ENCODE results near the gene CD34. TPM values are rescaled to one million over a fixed set of nuclear protein-coding genes. Genes with fewer than 3 reads are reported as not detected.
A peak's percentile ranks its signal among the peaks of the same experiment; 100 is the strongest.

The CD34 gene
- total RNA-seq, 2 donors from 2014 or later, result 0.20 TPM; not detected in 1

DNA sequence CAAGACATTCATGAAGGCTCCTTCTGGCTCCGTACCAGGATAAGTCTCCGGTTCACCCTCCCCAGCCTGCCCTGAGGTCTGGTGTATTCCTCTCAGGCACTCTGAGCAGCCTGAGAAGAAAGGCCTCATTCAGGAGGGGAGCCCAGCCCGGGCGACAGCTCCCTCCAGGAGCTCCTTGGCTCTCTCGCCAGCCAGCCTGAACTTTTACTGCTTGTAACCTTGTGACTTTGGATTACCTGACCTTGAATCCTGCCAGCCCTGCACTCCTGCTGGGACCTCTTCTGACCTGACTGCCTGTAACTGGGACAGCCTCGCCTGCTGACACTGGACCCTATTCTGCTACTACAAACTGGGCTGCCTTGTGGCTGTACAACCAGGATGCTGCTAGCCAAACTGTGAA is 65.8 kb downstream of the CD34 start:
- Mint-ChIP-seq H3K27ac (peak overlapping the region; percentile 78), H3K36me3 (ENCODE audit: low read depth) (peaks cover 9% of the 10 kb centered on the region), H3K4me3 (no peak overlapping the region), H3K27me3 (no peaks in the 10 kb centered on the region), H3K4me1 (peaks cover 49% of the 10 kb centered on the region)
- DNase-seq (no peak), ATAC-seq (no peak)
- H3K9me3 ChIP-seq (ENCODE audit: control insufficient read depth, low read length, poor library complexity, severe bottlenecking), result no peaks in the 10 kb centered on the region

GRCh38 chr1:207844371-207844770 is 66.6 kb downstream of the CD34 start:
- peaks cover 50% of the 10 kb centered on the region for H3K4me1 Mint-ChIP-seq
- peak overlapping the region; percentile 78 for H3K27ac Mint-ChIP-seq
- H3K9me3 ChIP-seq (ENCODE audit: control insufficient read depth, low read length, poor library complexity, severe bottlenecking), result no peaks in the 10 kb centered on the region

DNA sequence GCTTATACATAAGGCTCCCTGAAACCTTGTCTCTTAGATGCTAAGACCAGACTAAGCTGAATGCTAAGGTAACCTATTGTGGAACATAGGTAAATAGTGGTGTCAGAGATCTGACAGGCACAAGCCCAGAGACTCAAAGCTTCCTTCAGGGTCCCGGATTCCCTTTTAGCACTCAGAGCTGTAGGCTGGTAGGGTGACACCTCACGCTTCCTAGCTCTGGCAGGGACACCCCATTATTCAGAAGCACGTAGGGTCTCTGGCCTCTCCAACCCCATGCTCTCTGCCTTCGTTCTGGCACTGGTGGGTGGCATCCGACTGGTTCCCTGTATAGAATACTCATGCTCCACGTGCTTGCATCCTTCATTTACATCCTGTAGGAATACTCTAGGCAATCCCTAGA is 68.4 kb downstream of the CD34 start:
- Mint-ChIP-seq H3K27me3 (no peaks in the 10 kb centered on the region), H3K27ac (peak overlapping the region; percentile 69), H3K4me1 (peaks cover 50% of the 10 kb centered on the region), H3K4me3 (peak overlapping the region; percentile 28), H3K36me3 (ENCODE audit: low read depth) (peaks cover 11% of the 10 kb centered on the region)
- DNase-seq, result no peak
- no peak for ATAC-seq
- no peaks in the 10 kb centered on the region for H3K9me3 ChIP-seq (ENCODE audit: control insufficient read depth, low read length, poor library complexity, severe bottlenecking)

More at GRCh38 chr1:207844371-207844770, 66.6 kb downstream of the CD34 start:
- ATAC-seq, result no peak
- H3K4me3 Mint-ChIP-seq, result no peak overlapping the region
- peaks cover 9% of the 10 kb centered on the region for H3K36me3 Mint-ChIP-seq (ENCODE audit: low read depth)
- no peak for DNase-seq
- no peaks in the 10 kb centered on the region for H3K27me3 Mint-ChIP-seq

GRCh38 chr1:207841901-207842300 is 69.0 kb downstream of the CD34 start:
- DNase-seq, result no peak
- no peak for ATAC-seq
- H3K4me1 Mint-ChIP-seq, result peaks cover 54% of the 10 kb centered on the region

DNA sequence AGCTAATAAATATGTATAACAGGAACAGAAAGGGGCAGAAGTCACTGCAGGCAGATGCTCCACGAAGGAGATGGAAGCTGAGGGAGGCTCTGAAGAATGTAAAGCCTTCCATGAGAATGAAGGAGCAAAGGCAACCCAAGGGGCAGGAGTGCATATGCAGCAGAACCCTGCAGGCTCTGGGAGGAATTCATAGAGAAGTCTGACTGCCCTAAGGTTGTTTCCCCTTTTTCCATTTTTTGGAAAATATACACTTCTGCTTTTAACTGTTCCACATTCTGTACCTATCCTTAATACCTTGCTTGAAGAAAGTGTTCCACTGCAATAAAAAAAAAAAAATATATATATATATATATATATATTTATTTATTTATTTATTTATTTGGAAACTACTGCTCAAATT is 69.6 kb downstream of the CD34 start:
- Mint-ChIP-seq H3K27ac (no peak overlapping the region), H3K36me3 (ENCODE audit: low read depth) (peaks cover 11% of the 10 kb centered on the region), H3K4me3 (no peak overlapping the region), H3K4me1 (peaks cover 60% of the 10 kb centered on the region), H3K27me3 (no peaks in the 10 kb centered on the region)
- ATAC-seq (no peak), DNase-seq (no peak)
- H3K9me3 ChIP-seq (ENCODE audit: control insufficient read depth, low read length, poor library complexity, severe bottlenecking), result no peaks in the 10 kb centered on the region

More at GRCh38 chr1:207841901-207842300, 69.0 kb downstream of the CD34 start:
- no peak overlapping the region for H3K4me3 Mint-ChIP-seq
- H3K27me3 Mint-ChIP-seq, result no peaks in the 10 kb centered on the region
- H3K9me3 ChIP-seq (ENCODE audit: control insufficient read depth, low read length, poor library complexity, severe bottlenecking), result no peaks in the 10 kb centered on the region
- peak overlapping the region; percentile 16 for H3K27ac Mint-ChIP-seq
- H3K36me3 Mint-ChIP-seq (ENCODE audit: low read depth), result peaks cover 11% of the 10 kb centered on the region

DNA sequence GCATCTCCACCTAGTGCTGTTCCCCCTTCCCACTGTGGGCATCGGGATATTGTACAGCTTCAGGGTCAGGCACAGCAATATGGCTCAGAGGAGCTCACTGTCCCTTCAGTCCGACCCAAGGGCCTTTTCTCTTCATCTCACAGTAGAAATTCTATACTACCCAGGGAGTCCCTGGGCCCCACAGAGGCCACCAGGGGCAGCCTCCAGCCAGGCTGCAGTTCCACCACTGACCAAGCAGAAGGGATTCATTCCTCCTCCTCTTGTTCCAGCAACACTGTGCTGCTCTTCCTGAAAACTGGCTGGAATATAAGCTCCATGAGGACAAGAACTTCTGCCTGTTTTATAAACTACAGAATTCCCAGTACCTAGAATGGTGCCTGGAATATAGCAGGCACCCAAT is 70.5 kb downstream of the CD34 start:
- Mint-ChIP-seq H3K4me3 (no peak overlapping the region), H3K4me1 (peaks cover 60% of the 10 kb centered on the region), H3K36me3 (ENCODE audit: low read depth) (peaks cover 10% of the 10 kb centered on the region), H3K27ac (peak overlapping the region; percentile 24), H3K27me3 (no peaks in the 10 kb centered on the region)
- ATAC-seq (no peak), DNase-seq (no peak)
- H3K9me3 ChIP-seq (ENCODE audit: control insufficient read depth, low read length, poor library complexity, severe bottlenecking), result no peaks in the 10 kb centered on the region

- Mint-ChIP-seq H3K4me1 (peaks cover 61% of the 10 kb centered on the region), H3K36me3 (ENCODE audit: low read depth) (peaks cover 7% of the 10 kb centered on the region), H3K4me3 (no peak overlapping the region), H3K27ac (peak overlapping the region; percentile 88), H3K27me3 (no peaks in the 10 kb centered on the region)
- DNase-seq (no peak), ATAC-seq (no peak)
- no peaks in the 10 kb centered on the region for H3K9me3 ChIP-seq (ENCODE audit: control insufficient read depth, low read length, poor library complexity, severe bottlenecking)
Observed at GRCh38 chr1:207839083-207839413, 71.9 kb downstream of the CD34 start.

DNA sequence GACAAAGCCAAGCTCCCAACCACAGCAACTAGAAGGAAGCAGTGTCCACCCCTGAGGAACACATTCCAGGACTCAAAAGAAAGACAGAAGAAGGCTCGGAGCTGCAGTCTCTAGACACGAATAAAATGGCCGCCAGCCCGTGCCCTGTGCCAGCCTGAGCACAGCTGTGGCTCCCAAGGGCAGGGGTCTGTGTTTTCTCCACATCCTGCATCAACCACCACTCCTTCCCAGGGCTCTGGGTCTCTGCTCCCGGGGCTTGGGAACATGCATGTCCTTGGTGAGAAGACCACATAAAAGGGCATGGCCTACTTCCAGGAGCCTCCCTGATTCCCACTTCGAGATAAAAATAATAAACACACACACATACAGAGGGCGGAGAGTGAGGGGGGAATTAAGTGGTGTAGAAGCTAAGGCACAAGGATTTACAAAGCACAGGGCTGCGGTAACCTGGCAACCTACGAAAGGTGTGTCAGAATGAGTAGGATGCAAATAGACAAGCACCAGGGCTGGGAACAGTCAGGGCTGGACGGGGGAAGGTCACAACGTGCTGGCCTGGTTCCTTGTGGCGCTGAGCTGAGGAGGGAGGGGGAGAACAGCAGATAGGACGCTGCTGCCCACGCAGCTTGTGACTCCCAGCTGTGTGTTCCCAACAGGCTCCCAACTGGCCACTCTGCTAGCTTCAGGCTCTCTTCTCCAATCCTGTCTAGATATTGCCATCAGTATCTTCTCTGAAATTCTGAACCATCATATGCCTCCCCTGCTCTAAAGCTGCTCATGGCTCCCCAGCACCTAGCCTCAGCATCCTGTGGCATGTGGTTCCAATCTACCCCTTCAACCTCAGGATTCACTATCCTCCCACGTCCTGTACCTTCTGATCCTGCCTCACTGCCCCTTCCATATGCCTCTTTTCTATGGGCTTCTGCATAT is 72.5 kb downstream of the CD34 start:
- no peaks in the 10 kb centered on the region for H3K9me3 ChIP-seq (ENCODE audit: control insufficient read depth, low read length, poor library complexity, severe bottlenecking)
- no peak overlapping the region for H3K4me3 Mint-ChIP-seq
- H3K4me1 Mint-ChIP-seq, result peaks cover 60% of the 10 kb centered on the region
- no peaks in the 10 kb centered on the region for H3K27me3 Mint-ChIP-seq
- DNase-seq, result no peak
- peak overlapping the region; percentile 88 for H3K27ac Mint-ChIP-seq
- peaks cover 2% of the 10 kb centered on the region for H3K36me3 Mint-ChIP-seq (ENCODE audit: low read depth)
- ATAC-seq, result no peak

DNA sequence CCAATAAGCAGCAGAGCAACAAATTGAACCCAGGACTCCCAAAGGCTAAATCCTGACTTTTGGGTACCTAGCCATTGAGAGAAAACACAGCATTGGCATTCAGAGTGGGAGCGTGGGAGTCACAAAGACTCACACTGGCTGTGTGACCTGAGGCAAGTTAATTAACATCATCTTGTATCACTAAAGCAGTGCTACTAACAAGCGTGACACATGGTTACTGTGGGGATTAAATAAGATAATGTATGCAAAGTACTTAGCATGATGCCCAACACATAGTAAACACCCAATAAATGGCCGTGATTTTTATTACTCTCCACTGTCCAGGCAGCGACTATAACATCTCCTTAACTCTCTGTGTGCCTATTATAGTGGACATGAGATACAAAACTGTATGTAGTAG is 73.3 kb downstream of the CD34 start:
- peaks cover 2% of the 10 kb centered on the region for H3K36me3 Mint-ChIP-seq (ENCODE audit: low read depth)
- ATAC-seq (no peak), DNase-seq (no peak)
- peak overlapping the region; percentile 88 for H3K27ac Mint-ChIP-seq
- no peaks in the 10 kb centered on the region for H3K27me3 Mint-ChIP-seq
- peaks cover 61% of the 10 kb centered on the region for H3K4me1 Mint-ChIP-seq
- no peaks in the 10 kb centered on the region for H3K9me3 ChIP-seq (ENCODE audit: control insufficient read depth, low read length, poor library complexity, severe bottlenecking)
- no peak overlapping the region for H3K4me3 Mint-ChIP-seq

DNA sequence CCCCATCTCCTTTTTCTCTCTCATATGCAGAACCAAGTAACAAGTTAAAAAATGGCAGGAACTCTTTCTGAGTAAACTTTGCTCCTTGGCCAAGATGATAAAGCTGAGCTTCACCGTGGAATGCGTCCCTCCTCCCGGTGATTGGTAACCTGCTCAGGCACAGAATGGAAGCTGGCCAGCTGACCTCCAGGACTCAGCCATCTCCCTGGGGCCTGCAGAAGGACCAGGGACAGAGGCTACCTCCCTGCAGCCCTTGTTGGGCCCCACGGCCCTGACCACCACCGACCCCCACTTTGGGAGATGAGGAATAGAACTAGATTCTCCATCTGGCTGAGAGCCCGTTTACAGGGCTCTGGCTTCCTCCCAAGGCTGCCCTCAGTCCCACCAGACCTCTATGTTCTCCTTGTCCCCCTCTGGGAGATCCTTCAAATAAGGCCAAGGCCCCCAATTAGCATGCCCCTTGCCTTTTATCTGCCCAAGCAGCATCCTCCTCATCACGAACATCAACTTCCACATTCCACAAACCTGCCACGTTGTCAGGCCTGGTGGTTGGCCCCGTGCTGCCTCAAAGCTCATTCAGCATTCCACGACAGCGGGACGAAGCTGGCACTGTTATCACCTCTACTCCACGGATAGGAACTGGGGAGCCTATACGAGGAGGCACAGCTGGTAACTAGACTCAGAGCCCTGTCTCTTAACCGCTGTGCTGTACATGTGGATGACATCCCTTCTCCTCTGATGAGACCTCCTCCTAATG is 74.2 kb downstream of the CD34 start:
- H3K27ac Mint-ChIP-seq, result peak overlapping the region; percentile 88
- DNase-seq, result no peak
- H3K4me1 Mint-ChIP-seq, result peaks cover 69% of the 10 kb centered on the region
- no peak overlapping the region for H3K4me3 Mint-ChIP-seq
- ATAC-seq, result no peak
- peaks cover 2% of the 10 kb centered on the region for H3K36me3 Mint-ChIP-seq (ENCODE audit: low read depth)
- no peaks in the 10 kb centered on the region for H3K9me3 ChIP-seq (ENCODE audit: control insufficient read depth, low read length, poor library complexity, severe bottlenecking)
- no peaks in the 10 kb centered on the region for H3K27me3 Mint-ChIP-seq

DNA sequence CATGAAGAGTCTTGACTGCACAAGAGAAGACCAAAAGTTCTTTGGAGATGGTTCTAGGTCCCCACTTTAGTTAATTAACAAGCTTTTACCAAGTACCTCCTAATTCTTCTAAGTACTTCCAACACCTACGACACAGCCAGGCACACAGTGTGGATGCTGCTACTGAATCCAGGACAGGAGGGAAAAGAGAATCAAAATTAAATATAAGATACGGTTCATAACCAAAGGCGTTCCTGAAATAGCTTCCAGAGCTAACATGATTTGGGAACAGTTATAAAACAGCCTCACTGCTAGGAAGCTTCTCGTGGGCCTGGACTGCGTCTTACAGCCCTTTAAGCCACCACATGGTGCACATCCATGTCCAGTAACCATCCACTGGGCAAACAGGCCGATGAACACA is 75.0 kb downstream of the CD34 start:
- ATAC-seq, result no peak
- Mint-ChIP-seq H3K27me3 (no peaks in the 10 kb centered on the region), H3K4me1 (peaks cover 71% of the 10 kb centered on the region), H3K4me3 (no peak overlapping the region), H3K27ac (no peak overlapping the region), H3K36me3 (ENCODE audit: low read depth) (peaks cover 2% of the 10 kb centered on the region)
- H3K9me3 ChIP-seq (ENCODE audit: control insufficient read depth, low read length, poor library complexity, severe bottlenecking), result no peaks in the 10 kb centered on the region
- no peak for DNase-seq

GRCh38 chr1:207833956-207834660 is 76.8 kb downstream of the CD34 start:
- no peak overlapping the region for H3K4me3 Mint-ChIP-seq

DNA sequence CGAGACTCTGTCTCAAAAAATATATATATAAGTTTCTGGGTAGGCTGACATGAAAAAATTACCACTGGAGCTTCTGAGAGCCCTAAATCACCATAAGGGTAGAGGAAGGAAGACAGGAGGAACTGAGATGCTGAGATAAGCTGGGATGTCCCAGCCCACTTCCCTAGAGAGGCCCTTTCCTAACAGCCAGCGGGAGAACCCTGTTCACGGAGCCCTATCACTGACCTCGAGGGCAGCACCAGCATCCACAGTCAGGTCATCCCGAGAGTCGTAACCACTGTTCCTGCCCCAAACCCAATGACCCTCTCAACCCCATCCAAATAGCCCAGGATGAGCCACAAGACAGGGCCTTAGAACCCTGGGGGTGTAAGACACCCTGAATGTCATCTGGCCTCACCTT is 77.5 kb downstream of the CD34 start:
- Mint-ChIP-seq H3K27ac (peak overlapping the region; percentile 88), H3K36me3 (ENCODE audit: low read depth) (no peaks in the 10 kb centered on the region), H3K27me3 (no peaks in the 10 kb centered on the region), H3K4me3 (no peak overlapping the region), H3K4me1 (peaks cover 74% of the 10 kb centered on the region)
- no peak for ATAC-seq
- DNase-seq, result no peak
- H3K9me3 ChIP-seq (ENCODE audit: control insufficient read depth, low read length, poor library complexity, severe bottlenecking), result no peaks in the 10 kb centered on the region

More at GRCh38 chr1:207833956-207834660, 76.8 kb downstream of the CD34 start:
- H3K4me1 Mint-ChIP-seq, result peaks cover 75% of the 10 kb centered on the region
- DNase-seq (no peak), ATAC-seq (no peak)
- H3K27ac Mint-ChIP-seq, result peak overlapping the region; percentile 88
- H3K27me3 Mint-ChIP-seq, result no peaks in the 10 kb centered on the region
- H3K9me3 ChIP-seq (ENCODE audit: control insufficient read depth, low read length, poor library complexity, severe bottlenecking), result no peaks in the 10 kb centered on the region
- H3K36me3 Mint-ChIP-seq (ENCODE audit: low read depth), result peaks cover 2% of the 10 kb centered on the region

Data from T-helper 17 cell (primary cell).